Fibroblast of pulmonary artery (primary cell): ENCODE data around the gene LCNL1.

Source experiments
- DNase-seq: peaks from one replicate; pipeline ENCODE4 v3.0.0-alpha.2; 2010; ENCODE audit warnings: low read depth
- H3K4me3 ChIP-seq: replicated peaks from 2 replicates; pipeline ENCODE4 v1.5.1; 2011; ENCODE audit warnings: low read depth, mild to moderate bottlenecking, control low read depth, low read length, moderate library complexity
- CTCF ChIP-seq: IDR thresholded peaks from 2 replicates; pipeline ENCODE4 v1.5.1; 2011; ENCODE audit warnings: mild to moderate bottlenecking, control low read depth, low read length, inconsistent platforms; ENCODE audit errors: missing control alignments

Gene LCNL1

GRCh38 chr9:136995772-136996311, 13.0 kb downstream of the LCNL1 start:
- TF ChIP-seq CTCF, result no peak
- no peak overlapping the region for H3K4me3 ChIP-seq
- no peak for DNase-seq

- H3K4me3 ChIP-seq, result no peak within 1 kb of the TSS
- DNase-seq, result no peak
- TF ChIP-seq CTCF, result no peak
These were observed 13.8 kb downstream of the LCNL1 start, which contains the start of gene CLIC3 for GRCh38 chr9:136996361-136997292. Gene CLIC3, minus strand, starts transcription at chr9:136996568. Its CDS starts 25 bp downstream, at chr9:136996543.

GRCh38 chr9:136997371-136997770, 14.6 kb downstream of the LCNL1 start:
- H3K4me3 ChIP-seq, result no peak overlapping the region
- no peak for DNase-seq
- TF ChIP-seq CTCF, result no peak

GRCh38 chr9:136997830-136998234, 15.0 kb downstream of the LCNL1 start:
- DNase-seq, result no peak
- H3K4me3 ChIP-seq, result no peak overlapping the region
- no peak for TF ChIP-seq CTCF

GRCh38 chr9:137000177-137000930, 17.6 kb downstream of the LCNL1 start:
- TF ChIP-seq CTCF, result no peak
- no peak overlapping the region for H3K4me3 ChIP-seq
- DNase-seq, result peak; percentile 54

GRCh38 chr9:137001857-137002645, 19.3 kb downstream of the LCNL1 start:
- H3K4me3 ChIP-seq, result no peak overlapping the region
- DNase-seq, result no peak
- TF ChIP-seq CTCF, result no peak
